ENCODE results near the gene FGD2.

The FGD2 gene

GRCh38 chr6:37021356-37022129 lies 16.1 kb downstream of the FGD2 start:
- H3K27me3 ChIP-seq (ENCODE audit: insufficient read depth, low read depth, severe bottlenecking), result no peaks in the 10 kb centered on the region
- no peak overlapping the region for H3K27ac ChIP-seq
- no peaks in the 10 kb centered on the region for H3K36me3 ChIP-seq
- no peaks in the 10 kb centered on the region for H3K9me3 ChIP-seq (ENCODE audit: severe bottlenecking)
- TF ChIP-seq, protein P1, sequence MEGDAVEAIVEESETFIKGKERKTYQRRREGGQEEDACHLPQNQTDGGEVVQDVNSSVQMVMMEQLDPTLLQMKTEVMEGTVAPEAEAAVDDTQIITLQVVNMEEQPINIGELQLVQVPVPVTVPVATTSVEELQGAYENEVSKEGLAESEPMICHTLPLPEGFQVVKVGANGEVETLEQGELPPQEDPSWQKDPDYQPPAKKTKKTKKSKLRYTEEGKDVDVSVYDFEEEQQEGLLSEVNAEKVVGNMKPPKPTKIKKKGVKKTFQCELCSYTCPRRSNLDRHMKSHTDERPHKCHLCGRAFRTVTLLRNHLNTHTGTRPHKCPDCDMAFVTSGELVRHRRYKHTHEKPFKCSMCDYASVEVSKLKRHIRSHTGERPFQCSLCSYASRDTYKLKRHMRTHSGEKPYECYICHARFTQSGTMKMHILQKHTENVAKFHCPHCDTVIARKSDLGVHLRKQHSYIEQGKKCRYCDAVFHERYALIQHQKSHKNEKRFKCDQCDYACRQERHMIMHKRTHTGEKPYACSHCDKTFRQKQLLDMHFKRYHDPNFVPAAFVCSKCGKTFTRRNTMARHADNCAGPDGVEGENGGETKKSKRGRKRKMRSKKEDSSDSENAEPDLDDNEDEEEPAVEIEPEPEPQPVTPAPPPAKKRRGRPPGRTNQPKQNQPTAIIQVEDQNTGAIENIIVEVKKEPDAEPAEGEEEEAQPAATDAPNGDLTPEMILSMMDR (IDR thresholded peaks at IDR 0.05; ENCODE audit: low read depth, low read length), result peak; percentile 47; the same call in 1 of the 2 replicates
- peak; percentile 52 for DNase-seq
- H3K4me3 ChIP-seq (ENCODE audit: low read depth, low read length), result no peak overlapping the region

DNA sequence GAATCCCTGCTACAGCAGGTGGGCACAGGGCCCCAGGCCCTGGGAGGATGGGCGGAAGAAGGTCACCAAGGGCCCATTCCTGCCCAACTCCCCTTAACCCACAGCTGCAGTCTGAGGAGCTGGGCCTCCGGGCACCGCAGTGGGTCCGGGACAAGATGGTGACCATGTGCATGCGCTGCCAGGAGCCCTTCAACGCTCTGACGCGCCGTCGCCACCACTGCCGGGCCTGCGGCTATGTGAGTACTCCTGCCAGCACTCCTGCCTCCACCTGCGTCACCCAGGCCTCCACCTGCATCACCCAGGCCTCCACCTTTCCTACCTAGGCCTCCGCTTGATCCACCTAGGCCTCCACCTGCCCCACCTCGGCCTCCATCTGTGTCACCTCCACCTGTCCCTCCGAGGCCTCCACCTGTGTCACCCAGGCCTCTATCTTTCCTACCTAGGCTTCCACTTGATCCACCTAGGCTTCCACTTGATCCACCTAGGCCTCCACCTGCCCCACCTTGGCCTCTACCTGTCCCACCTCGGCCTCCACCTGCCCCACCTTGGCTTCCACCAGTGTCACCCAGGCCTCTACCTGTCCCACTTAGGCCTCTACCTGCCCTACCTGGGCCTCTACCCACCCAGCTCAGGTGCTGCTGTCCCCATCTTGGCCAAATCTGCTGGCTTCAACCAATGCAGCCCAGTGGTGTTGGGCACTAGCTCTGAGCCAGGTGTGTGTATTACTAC lies 16.8 kb downstream of the FGD2 start:
- no peaks in the 10 kb centered on the region for H3K36me3 ChIP-seq
- H3K9me3 ChIP-seq (ENCODE audit: severe bottlenecking), result no peaks in the 10 kb centered on the region
- H3K4me3 ChIP-seq (ENCODE audit: low read depth, low read length), result no peak overlapping the region
- TF ChIP-seq, protein P1 (IDR thresholded peaks at IDR 0.05; ENCODE audit: low read depth, low read length), result no peak
- no peaks in the 10 kb centered on the region for H3K27me3 ChIP-seq (ENCODE audit: insufficient read depth, low read depth, severe bottlenecking)
- no peak overlapping the region for H3K27ac ChIP-seq
- no peak for DNase-seq

GRCh38 chr6:37024656-37025337 lies 19.3 kb downstream of the FGD2 start:
- H3K27ac ChIP-seq, result no peak overlapping the region
- H3K36me3 ChIP-seq, result no peaks in the 10 kb centered on the region
- H3K9me3 ChIP-seq (ENCODE audit: severe bottlenecking), result no peaks in the 10 kb centered on the region
- no peak overlapping the region for H3K4me3 ChIP-seq (ENCODE audit: low read depth, low read length)
- no peaks in the 10 kb centered on the region for H3K27me3 ChIP-seq (ENCODE audit: insufficient read depth, low read depth, severe bottlenecking)
- TF ChIP-seq, protein P1 (IDR thresholded peaks at IDR 0.05; ENCODE audit: low read depth, low read length), result no peak
- no peak for DNase-seq

- H3K27me3 ChIP-seq (ENCODE audit: insufficient read depth, low read depth, severe bottlenecking), result no peaks in the 10 kb centered on the region
- H3K4me3 ChIP-seq (ENCODE audit: low read depth, low read length), result no peak overlapping the region
- H3K9me3 ChIP-seq (ENCODE audit: severe bottlenecking), result peaks cover 8% of the 10 kb centered on the region
- TF ChIP-seq, protein P1 (IDR thresholded peaks at IDR 0.05; ENCODE audit: low read depth, low read length), result no peak
- DNase-seq, result no peak
- no peak overlapping the region for H3K27ac ChIP-seq
- no peaks in the 10 kb centered on the region for H3K36me3 ChIP-seq
Observed at GRCh38 chr6:37025621-37026466, 20.4 kb downstream of the FGD2 start.

DNA sequence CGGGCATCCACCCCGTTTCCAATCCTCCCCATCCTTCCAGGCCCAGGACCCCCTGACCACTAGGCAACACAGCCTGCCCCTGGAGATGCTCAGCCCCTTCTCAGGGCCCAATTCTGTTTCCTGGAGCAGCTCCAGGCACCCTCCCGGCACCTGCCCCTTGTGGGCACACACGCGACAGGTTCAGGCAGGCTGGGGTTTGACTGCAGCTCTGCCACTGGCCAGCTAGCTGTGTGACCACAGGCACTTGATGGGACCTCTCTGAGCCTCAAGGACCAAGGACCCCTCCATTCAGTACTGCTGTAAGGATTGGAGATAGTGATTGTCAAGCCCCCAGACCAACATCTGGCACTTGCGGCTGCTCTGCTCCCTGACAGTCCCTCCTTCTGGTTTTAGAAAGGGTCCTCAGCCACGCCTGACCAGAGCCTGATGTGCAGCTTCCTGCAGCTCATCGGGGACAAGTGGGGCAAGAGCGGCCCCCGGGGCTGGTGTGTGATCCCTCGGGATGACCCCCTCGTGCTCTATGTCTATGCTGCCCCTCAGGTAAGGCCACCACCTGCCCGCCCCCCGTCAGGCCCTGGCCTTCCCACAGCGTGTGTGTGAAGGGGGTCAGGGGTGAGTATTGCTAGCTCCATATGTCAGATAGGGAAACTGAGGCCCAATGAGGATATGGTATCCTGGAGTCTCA lies 21.7 kb downstream of the FGD2 start:
- no peak overlapping the region for H3K27ac ChIP-seq

More for the DNA sequence above, 21.7 kb downstream of the FGD2 start:
- no peak overlapping the region for H3K4me3 ChIP-seq (ENCODE audit: low read depth, low read length)
- DNase-seq, result no peak
- H3K9me3 ChIP-seq (ENCODE audit: severe bottlenecking), result peaks cover 14% of the 10 kb centered on the region
- H3K36me3 ChIP-seq, result no peaks in the 10 kb centered on the region
- H3K27me3 ChIP-seq (ENCODE audit: insufficient read depth, low read depth, severe bottlenecking), result no peaks in the 10 kb centered on the region
- TF ChIP-seq, protein P1 (IDR thresholded peaks at IDR 0.05; ENCODE audit: low read depth, low read length), result no peak
